PC-3 (cell line): ENCODE measurements around the gene SLC7A4. TPM values are rescaled to one million over a fixed set of nuclear protein-coding genes. Genes with fewer than 3 reads are reported as not detected.

ENCODE experiments used
- ATAC-seq: fragments of 200-7000 bp; cut with Tn5 transposase; 2 replicates; pipeline ENCODE4 v1.9.1; 2020; ENCODE audit warnings: mild to moderate bottlenecking, moderate library complexity
- Bru-seq: library from RNA; stranded (reverse); fragments of 400-500 nt; gene quantifications from one replicate; lab custom pipeline; 2021; lab: Mats Ljungman, UMichigan
- BruChase-seq, 2 experiments: library from RNA; stranded (reverse); fragments of 400-500 nt; gene quantifications; one replicate each; lab custom pipeline; 2021; lab: Mats Ljungman, UMichigan
- BruUV-seq: library from RNA; stranded (reverse); fragments of 400-500 nt; replicated peaks from 2 replicates; lab custom pipeline; 2021; lab: Mats Ljungman, UMichigan
- CTCF ChIA-PET: fragments of 300-600 bp; sonication (Branson Sonifier 250); formaldehyde crosslinking; loops from one replicate; lab custom pipeline; 2022; ENCODE audit warnings: antibody characterized with exemption; lab: Charles Lee
- POLR2A ChIA-PET: fragments of 300-600 bp; sonication (Branson Sonifier 250); formaldehyde crosslinking; loops from one replicate; lab custom pipeline; 2022; ENCODE audit warnings: antibody characterized with exemption; ENCODE audit not compliant: unreplicated experiment; lab: Charles Lee
- DNase-seq: peaks from one replicate; pipeline ENCODE4 v3.0.0-alpha.2; 2015
- H2AFZ ChIP-seq: fragments of 300-600 bp; sonication (generic); 2 replicates; pipeline ENCODE4 v1.6.0; 2016; ENCODE audit warnings: antibody characterized with exemption, low read length
- H3F3A ChIP-seq: fragments of 300-600 bp; sonication (generic); one replicate; pipeline ENCODE4 v1.6.0; 2017; ENCODE audit warnings: antibody characterized with exemption, low read length, control low read depth, mild to moderate bottlenecking; ENCODE audit not compliant: unreplicated experiment
- H3K27ac ChIP-seq: fragments of 300-600 bp; sonication (generic); 2 replicates; pipeline ENCODE4 v1.5.1; 2016; ENCODE audit warnings: mild to moderate bottlenecking, low read length
- H3K27me3 ChIP-seq: fragments of 300-600 bp; sonication (generic); 2 replicates; pipeline ENCODE4 v1.6.1; 2016; ENCODE audit warnings: low read length, mixed read lengths
- H3K36me3 ChIP-seq: fragments of 300-600 bp; sonication (generic); 2 replicates; pipeline ENCODE4 v1.6.1; 2016; ENCODE audit warnings: low read depth, mixed run types, low read length, mixed read lengths
- H3K4me1 ChIP-seq: fragments of 300-600 bp; sonication (generic); 2 replicates; pipeline ENCODE4 v1.5.1; 2016; ENCODE audit warnings: low read length; ENCODE audit not compliant: insufficient read depth
- H3K4me2 ChIP-seq: fragments of 300-600 bp; sonication (generic); 2 replicates; pipeline ENCODE4 v1.6.0; 2016; ENCODE audit warnings: low read length
- H3K4me3 ChIP-seq: fragments of 300-600 bp; sonication (generic); 2 replicates; pipeline ENCODE4 v1.5.1; 2016; ENCODE audit warnings: mild to moderate bottlenecking, low read length, mixed read lengths
- H3K79me2 ChIP-seq: fragments of 300-600 bp; sonication (generic); 2 replicates; pipeline ENCODE4 v1.6.1; 2017; ENCODE audit warnings: low read length, mixed read lengths
- H3K9ac ChIP-seq: fragments of 300-600 bp; sonication (generic); 2 replicates; pipeline ENCODE4 v1.6.0; 2016; ENCODE audit warnings: mild to moderate bottlenecking, low read length
- H3K9me2 ChIP-seq: fragments of 300-600 bp; sonication (generic); replicated peaks from 2 replicates; pipeline ENCODE4 v1.6.1; 2016; ENCODE audit warnings: mixed run types, low read length, mixed read lengths
- H3K9me3 ChIP-seq: fragments of 300-600 bp; sonication (generic); 2 replicates; pipeline ENCODE4 v1.6.1; 2016; ENCODE audit warnings: low read length, mixed read lengths
- H4K20me1 ChIP-seq: fragments of 300-600 bp; sonication (generic); 2 replicates; pipeline ENCODE4 v1.6.1; 2016; ENCODE audit warnings: low read length, mixed read lengths
- CTCF ChIP-seq: fragments of 300-600 bp; sonication (generic); conservative IDR thresholded peaks from 2 replicates; pipeline ENCODE4 v1.5.1; 2017; ENCODE audit warnings: antibody characterized with exemption, low read depth, mild to moderate bottlenecking, low read length
- EZH2 ChIP-seq: fragments of 300-600 bp; sonication (generic); IDR thresholded peaks from one replicate; pipeline ENCODE4 v1.6.1; 2017; ENCODE audit warnings: antibody characterized with exemption, mild to moderate bottlenecking, low read length; ENCODE audit not compliant: unreplicated experiment
- EZH2phosphoT487 ChIP-seq: fragments of 300-600 bp; sonication (generic); IDR thresholded peaks from 2 replicates; pipeline ENCODE4 v1.6.1; 2018; ENCODE audit warnings: mild to moderate bottlenecking, antibody characterized with exemption, low read length, borderline replicate concordance
- intact Hi-C: fragments of 100-400 bp; cut with micrococcal nuclease; formaldehyde crosslinking; loops from 2 replicates; pipeline ENCODE4 v1.9.0; 2023
- long read RNA-seq: library from polyadenylated mRNA; unstranded; transcript quantifications from one replicate; pipeline ENCODE4 v2.0.0, GENCODE V29; 2021; ENCODE audit not compliant: unreplicated experiment
- total RNA-seq: library from RNA; depleted of rRNA; stranded (reverse); fragments of >200 nt; gene quantifications from 2 replicates; pipeline ENCODE4 v1.2.3, GENCODE V29; 2014; rRNA removed

SLC7A4 gene
- not detected in 2 replicates for total RNA-seq
- not detected for Bru-seq, nascent RNA
- BruChase-seq, experiment 1, labeled RNA remaining after a 6-hour chase: not detected
- not detected for BruChase-seq, experiment 2, labeled RNA remaining after a 2-hour chase
- long read RNA-seq: 0 reads

GRCh38 chr22:21032037-21032867, at the start of gene SLC7A4:
TSS of gene SLC7A4 (minus strand) at chr22:21032561. CDS start at chr22:21031812, 749 bp downstream.
- Histone ChIP-seq H3K9ac (no peak within 1 kb of the TSS), H3F3A (no peaks in the 10 kb centered on the region), H3K4me1 (no peaks in the 10 kb centered on the region), H3K36me3 (no peaks in the 10 kb centered on the region), H3K4me3 (no peak within 1 kb of the TSS), H3K27me3 (no peaks in the 10 kb centered on the region), H3K4me2 (no peak within 1 kb of the TSS), H2AFZ (no peak within 1 kb of the TSS), H3K27ac (no peak within 1 kb of the TSS), H4K20me1 (no peaks in the 10 kb centered on the region), H3K9me2 (no peaks in the 10 kb centered on the region), H3K79me2 (no peaks in the 10 kb centered on the region), H3K9me3 (no peaks in the 10 kb centered on the region)
- TF ChIP-seq EZH2phosphoT487 (no peak), CTCF (no peak), EZH2 (no peak)
- ChIA-PET CTCF (no interaction called here), POLR2A (no interaction called here)
- ATAC-seq: no peak
- BruUV-seq: no TSS peak
- intact Hi-C loops: no loop called here
- no peak for DNase-seq

GRCh38 chr22:21080435-21081137, 48.2 kb upstream of the SLC7A4 start:
- no peak overlapping the region for H3K4me3 ChIP-seq
- no TSS peak for BruUV-seq
- no peaks in the 10 kb centered on the region for H4K20me1 ChIP-seq
- no peaks in the 10 kb centered on the region for H3K9me3 ChIP-seq
- no peak overlapping the region for H3K4me2 ChIP-seq
- no peak for DNase-seq
- no peak for ATAC-seq
- H3F3A ChIP-seq: no peaks in the 10 kb centered on the region
- H2AFZ ChIP-seq: no peak overlapping the region
- H3K79me2 ChIP-seq: no peaks in the 10 kb centered on the region
- no peaks in the 10 kb centered on the region for H3K4me1 ChIP-seq
- intact Hi-C loops: no loop called here
- CTCF ChIA-PET: no interaction called here
- POLR2A ChIA-PET: no interaction called here
- no peaks in the 10 kb centered on the region for H3K9me2 ChIP-seq
- H3K9ac ChIP-seq: no peak overlapping the region
- TF ChIP-seq EZH2phosphoT487 (no peak), EZH2 (no peak), CTCF (no peak)
- H3K27me3 ChIP-seq: no peaks in the 10 kb centered on the region
- no peak overlapping the region for H3K27ac ChIP-seq
- H3K36me3 ChIP-seq: no peaks in the 10 kb centered on the region
